ENCODE results near the gene WDR4. TPM values are rescaled to one million over a fixed set of nuclear protein-coding genes. Genes with fewer than 3 reads are reported as not detected.
"Not testable (repeated sequence)": the region's sequence is repeated elsewhere in the genome, so short reads cannot be mapped to it uniquely, and the experiment has no call there.

WDR4 gene
- 18.6 TPM for total RNA-seq
- long read RNA-seq, transcript WDR4-202 (11 exons, 2,122 nt), result minor isoform, 22 of 83 reads
- long read RNA-seq, transcript WDR4-201 (12 exons, 1,471 nt), result major isoform, 29 of 83 reads
- long read RNA-seq, partial matches to known transcripts, result 5 of 83 reads
- long read RNA-seq, other reads (novel, unspliced or antisense), result 26 of 83 reads

DNA sequence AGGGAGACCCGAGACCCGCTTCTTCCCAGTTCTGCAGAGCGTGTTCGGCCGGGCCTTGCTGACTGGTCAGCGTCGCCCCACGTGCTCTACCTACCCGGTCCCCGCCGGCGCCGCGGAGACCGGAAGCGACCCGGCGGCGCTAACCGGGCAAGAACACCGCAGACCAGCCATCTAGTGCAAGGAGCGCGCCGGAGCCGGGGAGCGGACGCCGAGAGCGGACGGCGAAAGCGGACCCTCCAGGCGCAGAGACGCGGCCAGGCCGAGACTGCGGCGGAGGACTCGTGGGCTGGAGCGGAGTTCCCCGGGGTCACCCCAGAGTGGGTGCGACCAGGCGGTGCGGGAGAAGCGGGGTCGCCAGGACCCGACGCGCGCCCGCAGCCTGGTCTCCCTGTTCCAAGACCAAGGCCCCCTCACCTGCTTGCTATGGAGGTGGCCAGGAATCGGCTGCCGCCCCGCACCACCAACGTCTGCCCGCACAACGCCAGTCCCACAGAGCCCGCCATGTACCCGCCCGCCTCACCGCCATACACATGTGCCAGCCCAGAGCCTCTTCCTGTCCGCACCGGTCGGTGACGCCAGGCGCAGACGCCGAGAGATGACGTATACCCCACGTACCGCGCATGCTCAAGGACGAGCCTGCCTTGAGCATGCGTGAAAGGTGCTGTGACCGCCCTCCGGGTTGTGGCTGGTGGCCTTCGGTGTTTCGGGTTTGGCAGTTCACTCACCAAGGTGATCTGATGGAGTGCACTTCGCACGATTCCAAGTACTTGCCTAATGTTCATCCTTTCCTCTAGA, at the start of gene WDR4:
Gene WDR4, minus strand, starts transcription at position 547 of the 795 bp plus-strand sequence. Its CDS starts 44 bp downstream, at position 503.
- peak; percentile 99 for DNase-seq (ENCODE audit: low spot score)

- peak; percentile 65 for DNase-seq (ENCODE audit: low spot score)
These were observed 48.3 kb upstream of the WDR4 start for GRCh38 chr21:42927474-42928200.

DNA sequence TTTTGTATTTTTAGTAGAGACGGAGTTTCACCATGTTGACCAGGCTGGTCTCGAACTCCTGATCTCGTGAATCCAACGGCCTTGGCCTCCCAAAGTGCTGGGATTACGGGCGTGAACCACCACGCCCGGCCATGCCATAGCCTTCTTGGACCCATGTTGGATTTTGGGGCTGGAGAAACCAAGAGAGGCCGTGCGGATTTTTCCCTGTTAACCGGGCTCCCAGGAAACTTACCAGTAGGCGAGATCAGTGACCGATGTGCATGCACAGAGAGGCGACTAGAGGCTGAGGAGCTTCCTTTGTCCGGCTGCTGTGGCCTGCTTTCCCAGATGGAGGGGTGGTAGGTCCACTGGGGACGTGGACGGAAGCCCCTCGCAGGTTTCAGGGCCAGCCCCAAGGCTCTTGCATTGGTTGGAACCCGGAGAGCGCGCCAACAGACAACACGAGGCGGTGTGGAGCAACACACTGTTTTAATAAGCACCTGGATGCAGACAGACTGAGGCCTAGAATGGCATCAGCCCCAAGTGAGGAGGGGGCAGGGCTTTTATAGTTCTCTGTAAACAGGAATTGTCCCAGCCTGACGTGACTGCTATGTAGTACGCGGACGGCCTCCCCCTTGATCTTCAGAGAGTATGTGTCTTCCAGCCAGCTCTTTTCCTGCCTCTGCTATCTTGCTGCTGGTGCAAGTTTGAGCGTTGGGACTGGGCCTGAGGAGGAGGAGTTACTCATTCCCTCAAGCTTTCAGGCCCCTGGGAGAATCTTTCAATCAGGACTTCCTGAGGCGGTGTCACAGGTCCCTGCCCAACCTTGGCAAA, 46.0 kb upstream of the WDR4 start, which contains the start of gene ERVH48-1:
Gene ERVH48-1, minus strand, starts transcription at position 517 of the 813 bp plus-strand sequence. CDS start 6,624 bp downstream, outside the sequence.
- DNase-seq (ENCODE audit: low spot score), result no peak

DNA sequence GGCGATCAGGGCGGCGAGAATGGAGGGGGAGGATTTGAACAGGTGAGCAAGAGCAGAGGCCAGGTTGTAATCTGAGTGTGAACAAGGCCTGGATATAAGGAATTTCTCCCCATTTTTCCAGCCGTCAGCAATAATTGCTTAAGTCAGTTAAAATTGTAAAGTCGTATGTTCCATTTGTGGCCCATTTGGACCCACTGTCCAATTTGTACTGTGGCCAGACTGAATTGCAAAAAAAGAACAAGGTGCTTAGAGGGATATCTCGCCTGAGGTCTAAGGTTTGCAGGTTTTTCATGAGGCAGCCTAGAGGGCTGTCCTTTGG, 45.1 kb upstream of the WDR4 start:
- DNase-seq (ENCODE audit: low spot score), result no peak

DNA sequence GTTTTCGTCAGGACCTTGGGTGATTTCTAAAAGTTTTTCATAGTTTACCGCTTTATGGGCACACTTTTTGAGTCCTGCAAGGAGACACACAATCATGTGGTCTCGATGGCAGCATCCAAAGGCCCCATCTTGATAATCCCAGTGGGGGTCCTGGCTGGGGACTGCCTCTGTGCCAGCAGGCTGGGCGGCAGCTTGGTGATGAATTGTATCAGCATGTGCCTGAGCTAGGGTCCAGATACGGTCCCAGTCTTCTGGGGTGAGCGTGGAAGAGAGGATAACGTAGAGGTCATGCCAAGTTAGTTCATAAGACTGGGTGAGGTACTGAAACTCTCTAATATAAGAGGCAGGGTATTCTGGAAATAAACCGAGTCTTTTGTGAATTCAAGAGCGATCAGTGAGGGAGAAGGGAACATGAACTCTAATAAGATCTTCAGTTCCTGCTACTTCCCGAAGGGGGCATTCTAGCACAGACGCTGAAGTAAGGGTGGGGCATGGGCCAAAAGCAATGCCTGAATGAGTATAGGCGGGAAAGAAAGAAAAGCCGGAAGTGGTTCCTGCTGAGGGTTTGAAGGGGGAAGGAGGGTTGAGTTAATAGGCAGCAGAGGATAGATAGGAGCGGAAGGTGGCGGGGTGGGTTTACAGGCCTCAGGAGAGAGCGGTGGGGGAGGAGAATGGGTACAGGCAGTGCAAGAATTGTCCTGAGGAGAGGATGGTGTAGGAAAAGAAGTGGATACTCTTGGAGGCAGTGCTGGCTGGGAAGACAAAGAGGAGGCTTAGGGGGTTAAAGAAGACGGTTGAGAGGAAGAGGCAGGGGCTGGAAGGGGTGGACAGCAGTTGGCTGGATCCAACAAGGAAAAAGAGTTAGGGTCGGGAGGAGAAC, 44.5 kb upstream of the WDR4 start:
- no peak for DNase-seq (ENCODE audit: low spot score)

- no peak for DNase-seq (ENCODE audit: low spot score)
These were observed 43.6 kb upstream of the WDR4 start for GRCh38 chr21:42922918-42923317.

GRCh38 chr21:42921927-42922326, 42.6 kb upstream of the WDR4 start:
- DNase-seq (ENCODE audit: low spot score), result no peak

DNA sequence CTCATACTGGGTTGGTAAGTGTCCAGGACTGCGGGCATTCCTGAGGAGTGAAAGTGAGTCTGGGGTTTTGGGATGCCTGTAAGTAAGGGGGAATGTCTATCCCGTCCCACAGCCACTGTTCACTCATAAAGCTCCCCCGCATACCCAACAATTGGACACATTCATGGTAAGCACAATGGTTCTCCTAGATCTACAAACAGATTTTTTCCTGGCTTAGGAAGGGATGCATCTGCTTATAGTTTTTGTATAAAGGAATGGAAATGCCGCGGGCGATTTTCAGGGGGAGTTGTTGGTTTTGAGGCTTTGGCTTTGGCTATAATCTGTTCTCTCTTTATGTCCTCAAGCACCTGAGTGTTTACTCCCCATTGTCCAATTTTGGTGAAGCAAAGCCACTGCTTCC, 39.0 kb upstream of the WDR4 start:
- no peak for DNase-seq (ENCODE audit: low spot score)

DNA sequence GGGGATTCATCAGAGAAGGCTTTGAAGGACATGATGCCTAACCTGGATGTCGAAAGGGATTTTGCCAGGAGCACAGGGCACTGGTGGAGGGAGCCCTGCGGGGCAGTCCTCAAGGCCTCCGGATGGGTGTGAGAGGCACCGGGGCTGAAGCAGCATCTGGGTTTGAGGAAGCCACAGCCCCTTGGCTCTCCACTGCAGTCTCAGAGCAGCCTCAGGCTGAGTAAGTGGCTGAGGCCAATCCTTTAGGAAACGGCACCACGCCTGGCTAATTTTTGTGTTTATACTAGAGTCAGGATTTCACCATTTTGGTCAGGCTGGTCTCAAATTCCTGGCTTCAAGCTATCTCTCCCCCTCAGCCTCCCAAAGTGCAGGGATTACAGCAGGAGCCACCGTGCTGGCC, 34.1 kb upstream of the WDR4 start:
- DNase-seq (ENCODE audit: low spot score), result no peak

DNA sequence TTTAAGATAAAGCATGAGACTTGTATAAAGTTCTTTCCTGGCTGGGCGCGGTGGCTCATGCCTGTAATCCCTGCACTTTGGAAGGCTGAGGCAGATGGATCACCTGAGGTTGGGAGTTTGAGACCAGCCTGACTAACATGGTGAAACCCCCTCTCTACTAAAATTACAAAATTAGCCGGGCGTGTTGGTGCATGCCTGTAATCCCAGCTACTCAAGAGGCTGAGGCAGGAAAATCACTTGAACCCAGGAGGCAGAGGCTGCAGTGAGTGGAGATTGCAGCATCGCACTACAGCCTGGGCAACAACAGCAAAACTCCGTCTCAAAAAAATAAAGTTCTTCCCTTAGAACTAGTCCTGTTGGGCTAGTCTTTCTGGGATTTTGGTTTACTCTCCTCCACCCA, 32.6 kb upstream of the WDR4 start:
- DNase-seq (ENCODE audit: low spot score), result not testable (repeated sequence)

DNA sequence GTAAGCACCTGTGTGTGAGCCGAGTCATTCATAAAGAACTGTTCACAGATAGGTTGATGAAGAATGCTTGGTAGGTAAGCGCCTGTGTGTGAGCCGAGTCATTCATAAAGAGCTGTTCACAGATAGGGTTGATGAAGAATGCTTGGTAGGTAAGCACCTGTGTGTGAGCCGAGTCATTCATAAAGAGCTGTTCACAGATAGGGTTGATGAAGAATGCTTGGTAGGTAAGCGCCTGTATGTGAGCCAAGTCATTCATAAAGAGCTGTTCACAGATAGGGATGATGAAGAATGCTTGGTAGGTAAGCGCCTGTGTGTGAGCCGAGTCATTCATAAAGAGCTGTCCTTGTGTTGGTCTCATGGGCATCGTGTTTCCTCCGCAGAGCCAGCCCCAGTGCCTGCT, 29.1 kb upstream of the WDR4 start:
- DNase-seq (ENCODE audit: low spot score), result not testable (repeated sequence)

- no peak for DNase-seq (ENCODE audit: low spot score)
These were observed 26.9 kb upstream of the WDR4 start for GRCh38 chr21:42906233-42906632.

DNA sequence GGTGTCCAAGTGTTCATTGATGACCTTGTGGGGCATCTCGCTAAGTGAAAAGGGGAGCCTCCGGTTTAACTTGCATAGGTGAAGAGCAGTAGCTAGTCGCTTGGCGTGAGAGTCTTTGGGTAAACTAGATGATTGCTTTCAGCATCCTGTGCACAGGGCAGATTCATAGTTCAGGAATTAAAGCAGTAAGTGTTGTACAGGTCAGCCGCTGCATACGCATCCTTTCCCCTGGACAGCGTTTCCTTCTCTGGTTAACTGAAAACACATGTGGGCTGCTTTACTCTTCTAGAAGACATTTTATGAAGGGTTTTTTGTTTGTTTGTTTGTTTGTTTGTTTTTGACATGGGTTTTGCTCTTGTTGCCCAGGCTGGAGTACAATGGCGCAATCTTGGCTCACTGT, 25.9 kb upstream of the WDR4 start:
- no peak for DNase-seq (ENCODE audit: low spot score)

GRCh38 chr21:42903817-42904216, 24.5 kb upstream of the WDR4 start:
- no peak for DNase-seq (ENCODE audit: low spot score)

GRCh38 chr21:42900446-42900845, 21.1 kb upstream of the WDR4 start:
- DNase-seq (ENCODE audit: low spot score), result no peak

DNA sequence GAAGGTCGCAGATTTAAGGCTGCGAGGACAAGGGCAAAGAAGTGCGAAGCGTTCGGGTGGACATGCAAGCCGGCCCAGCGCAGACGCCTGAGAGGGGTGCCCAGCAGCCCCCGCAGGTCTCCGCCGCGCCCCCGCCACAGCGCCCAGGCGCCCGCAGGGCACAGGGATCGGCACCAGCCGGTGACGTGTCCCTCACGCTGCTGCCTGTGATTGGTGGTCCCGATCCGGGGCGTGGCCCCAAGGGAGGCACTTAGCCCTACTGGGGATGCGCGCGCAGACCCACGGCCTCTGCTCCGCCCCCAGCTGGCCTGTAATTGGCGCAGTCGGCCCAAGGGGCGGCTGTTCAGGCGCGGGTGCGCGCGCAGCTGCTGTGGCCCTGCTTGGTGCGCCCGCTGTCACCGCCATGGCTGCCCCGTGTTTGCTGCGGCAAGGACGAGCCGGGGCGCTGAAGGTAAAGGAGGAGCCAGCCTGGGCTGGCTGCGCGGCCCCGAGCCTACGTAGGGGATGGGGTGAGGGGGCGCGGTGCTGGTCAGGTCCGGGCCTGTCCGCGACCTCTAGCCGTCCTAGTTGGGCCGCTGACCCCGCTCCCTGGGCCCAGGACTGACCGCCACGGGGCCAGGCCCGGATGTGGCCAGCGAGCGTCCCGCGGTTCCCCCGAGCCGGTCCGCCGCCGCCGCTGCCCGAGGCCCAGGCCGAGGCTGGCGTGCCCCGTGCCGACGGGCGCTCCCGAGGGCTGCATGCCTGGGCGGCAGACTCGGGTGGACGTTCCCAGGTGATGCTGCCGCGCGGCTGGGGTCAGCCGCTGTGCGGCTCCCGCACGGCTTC, 13.8 kb upstream of the WDR4 start, which contains the start of gene NDUFV3:
Gene NDUFV3, plus strand, starts transcription at position 379 of the 825 bp plus-strand sequence. Its CDS starts 25 bp downstream, at position 404.
- DNase-seq (ENCODE audit: low spot score), result peak; percentile 100

DNA sequence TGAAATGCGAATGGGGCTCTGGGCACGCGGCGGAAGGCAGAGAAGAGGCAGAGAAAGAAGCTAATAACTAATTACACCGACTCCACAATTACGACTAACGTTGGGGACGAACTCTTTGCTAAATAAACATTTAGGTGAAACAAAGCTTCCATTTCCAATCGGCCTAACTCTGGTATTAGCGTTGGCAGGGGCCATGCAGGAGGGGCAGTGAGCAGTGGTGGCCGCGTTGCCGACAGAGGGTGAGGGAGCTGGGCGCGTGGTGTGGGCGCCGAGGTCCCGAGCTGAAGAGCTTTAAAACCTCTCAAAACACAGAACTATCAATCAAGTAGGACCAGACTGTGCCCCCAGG, 13.2 kb upstream of the WDR4 start:
- no peak for DNase-seq (ENCODE audit: low spot score)

DNA sequence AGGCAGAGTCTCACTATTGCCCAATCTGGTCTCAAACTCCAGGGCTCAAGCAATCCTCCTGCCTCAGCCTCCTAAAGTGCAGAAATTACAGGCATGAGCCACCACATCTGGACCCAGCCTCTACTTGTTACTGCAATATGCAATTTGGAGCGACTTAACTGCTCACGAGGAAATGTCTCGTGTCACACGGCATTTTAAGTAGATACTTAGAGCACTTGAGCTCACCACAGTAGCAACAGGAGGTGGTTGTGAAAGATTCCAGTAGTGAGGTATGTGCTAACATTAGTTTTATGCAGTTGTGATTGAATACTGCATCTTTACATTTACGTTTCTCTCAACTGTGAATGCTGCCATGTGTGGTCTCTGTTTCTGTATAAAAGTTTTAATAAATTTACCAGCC, 8.0 kb upstream of the WDR4 start:
- no peak for DNase-seq (ENCODE audit: low spot score)

GRCh38 chr21:42883921-42884320, 4.6 kb upstream of the WDR4 start:
- no peak for DNase-seq (ENCODE audit: low spot score)

DNA sequence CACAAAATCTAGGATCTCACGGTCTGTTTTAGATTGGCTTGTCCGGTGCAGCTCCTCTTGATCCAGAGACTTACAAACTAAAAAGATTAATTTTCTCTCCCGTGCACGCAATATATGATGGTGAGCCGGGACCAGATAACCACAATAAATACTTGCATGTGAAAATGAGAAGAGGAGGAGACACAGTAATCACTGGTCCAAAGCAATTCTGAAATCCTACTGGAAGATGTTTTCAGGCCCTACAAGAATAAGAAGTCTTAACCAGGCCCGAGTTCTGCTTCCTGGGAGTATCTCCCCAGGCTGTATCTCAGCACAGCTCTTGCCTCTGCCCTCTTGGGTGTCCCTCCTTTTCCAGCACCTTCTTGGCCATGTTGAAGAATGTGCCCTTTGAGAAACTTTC, 1.0 kb upstream of the WDR4 start:
- no peak for DNase-seq (ENCODE audit: low spot score)

All from mesenteric fat pad (tissue), 1 donor.